Left cardiac atrium (tissue), 4 donors: Measurements from ENCODE around the gene TMEM258. TPM values are rescaled to one million over a fixed set of nuclear protein-coding genes. Genes with fewer than 3 reads are reported as not detected.

Experiments
- ATAC-seq, 2 donors: fragments of 200-7000 bp; cut with Tn5 transposase; one replicate each; pipeline ENCODE4 v1.9.1; 2020; ENCODE audit warnings: mild to moderate bottlenecking in 2 of 2, moderate library complexity in 2 of 2
- DNase-seq: peaks from one replicate; pipeline ENCODE4 v3.0.0-alpha.2; 2020
- intact Hi-C, 2 donors: fragments of 100-400 bp; cut with DNase I; formaldehyde crosslinking; loops; one replicate each; pipeline versions ENCODE4 v1.14.1 to v1.15.1; 2022 to 2023
- total RNA-seq, 2 donors: library from RNA; stranded (reverse); fragmentation: NEBNext Ultra II Directional; extraction: Animal tissue kit (Norgen Biotek cat#: 25700); gene quantifications; one replicate each; pipeline ENCODE4 v1.2.1, GENCODE V29; 2021
- donor health status: DM: no; HTN: yes; CAD: no.
- donor health status: DM: no; HTN: yes; CAD: no; lungs with severe emphysema.
- donor health status: DM: yes; HTN: yes; CAD: no.
- donor health status: Dilated cardiomyopathy.

Gene TMEM258
- total RNA-seq, 2 donors from 2014 or later = 112 to 114 TPM

- DNase-seq (no peak), ATAC-seq (no peak)
- intact Hi-C loops = no loop called here
Measured at GRCh38 chr11:61751384-61751783, 41.0 kb downstream of the TMEM258 start.

- intact Hi-C loops = no loop called here
- no peak for DNase-seq
- no peak for ATAC-seq
Measured at GRCh38 chr11:61750631-61751273, 41.6 kb downstream of the TMEM258 start.

- DNase-seq = no peak
- intact Hi-C loops = loop anchor here in 1 of 2 donors (5.0 kb wide), 1 partner anchor 358 kb away; no protein-coding TSS in a partner anchor
- no peak for ATAC-seq
Measured at GRCh38 chr11:61749591-61750217, 42.7 kb downstream of the TMEM258 start.

GRCh38 chr11:61747967-61748285 lies 44.5 kb downstream of the TMEM258 start:
- intact Hi-C loops = loop anchor here in 1 of 2 donors (5.0 kb wide), 1 partner anchor 359 kb away; no protein-coding TSS in a partner anchor
- DNase-seq = no peak
- ATAC-seq = no peak

- ATAC-seq = peak; percentile 83 to 87
- peak; percentile 87 for DNase-seq
- intact Hi-C loops = loop anchor here in 1 of 2 donors (5.0 kb wide), 1 partner anchor 360 kb away; no protein-coding TSS in a partner anchor
Measured at GRCh38 chr11:61747192-61747966, 45.0 kb downstream of the TMEM258 start.

GRCh38 chr11:61746442-61747191 lies 45.8 kb downstream of the TMEM258 start:
- ATAC-seq (no peak), DNase-seq (no peak)
- intact Hi-C loops = loop anchor here in 1 of 2 donors (5.0 kb wide), 1 partner anchor 361 kb away; no protein-coding TSS in a partner anchor

- ATAC-seq (no peak), DNase-seq (no peak)
- intact Hi-C loops = loop anchor here in 1 of 2 donors (5.0 kb wide), 1 partner anchor 361 kb away; no protein-coding TSS in a partner anchor
Measured at GRCh38 chr11:61745781-61746441, 46.5 kb downstream of the TMEM258 start.

GRCh38 chr11:61744609-61745156 lies 47.7 kb downstream of the TMEM258 start:
- no peak for ATAC-seq
- intact Hi-C loops = loop anchor here in 1 of 2 donors (5.0 kb wide), 1 partner anchor 363 kb away; no protein-coding TSS in a partner anchor
- no peak for DNase-seq

GRCh38 chr11:61744181-61744580 lies 48.2 kb downstream of the TMEM258 start:
- ATAC-seq (no peak), DNase-seq (no peak)
- intact Hi-C loops = no loop called here

GRCh38 chr11:61743486-61744095 lies 48.8 kb downstream of the TMEM258 start:
- intact Hi-C loops = no loop called here
- ATAC-seq (no peak), DNase-seq (no peak)

GRCh38 chr11:61742391-61742790 lies 50.0 kb downstream of the TMEM258 start:
- ATAC-seq = peak in 1 of 2 donors; percentile 5
- intact Hi-C loops = no loop called here

GRCh38 chr11:61739966-61740365 lies 52.4 kb downstream of the TMEM258 start:
- ATAC-seq (no peak), DNase-seq (no peak)
- intact Hi-C loops = no loop called here

More at GRCh38 chr11:61742391-61742790, 50.0 kb downstream of the TMEM258 start:
- no peak for DNase-seq

GRCh38 chr11:61739413-61739812 lies 53.0 kb downstream of the TMEM258 start:
- ATAC-seq (no peak), DNase-seq (no peak)
- intact Hi-C loops = no loop called here

Other genes starting within 250 kb of the TMEM258 start
- gene SYT7, start 211.5 kb downstream of the TMEM258 start, total RNA-seq = 10 to 100 TPM; 36.7 to 39.7 TPM
- 1 to 10 TPM; 4.1 to 5.0 TPM for gene DAGLA, start 112.2 kb downstream of the TMEM258 start, total RNA-seq
- 1 to 10 TPM; 4.0 to 5.0 TPM for gene MYRF, start 40.0 kb downstream of the TMEM258 start, total RNA-seq
- 10 to 100 TPM in 1 of 2 donors, 1 to 10 TPM in 1; 9.4 to 11.4 TPM for gene FEN1, start 312 bp upstream of the TMEM258 start, total RNA-seq
- 10 to 100 TPM; 44.9 to 54.1 TPM for gene FADS1, start 24.4 kb upstream of the TMEM258 start, total RNA-seq
- 10 to 100 TPM; 26.3 to 67.5 TPM for gene FADS2, start 35.7 kb upstream of the TMEM258 start, total RNA-seq
- gene FADS3, start 98.9 kb upstream of the TMEM258 start, total RNA-seq = 10 to 100 TPM; 70.5 to 90.6 TPM
- 10 to 100 TPM; 17.3 to 21.8 TPM for gene RAB3IL1, start 125.0 kb upstream of the TMEM258 start, total RNA-seq
- gene BEST1, start 157.8 kb upstream of the TMEM258 start, total RNA-seq = 1 to 10 TPM; 3.4 to 3.9 TPM
- 1,000 to 10,000 TPM; 2,726 to 3,432 TPM for gene FTH1, start 175.0 kb upstream of the TMEM258 start, total RNA-seq